GM19238 (cell line): ENCODE results near the gene MBD2.

Source experiments
- DNase-seq: peaks from one replicate; pipeline ENCODE4 v3.0.0; 2011; ENCODE audit warnings: low spot score; ENCODE audit not compliant: insufficient read length

The MBD2 gene

DNA sequence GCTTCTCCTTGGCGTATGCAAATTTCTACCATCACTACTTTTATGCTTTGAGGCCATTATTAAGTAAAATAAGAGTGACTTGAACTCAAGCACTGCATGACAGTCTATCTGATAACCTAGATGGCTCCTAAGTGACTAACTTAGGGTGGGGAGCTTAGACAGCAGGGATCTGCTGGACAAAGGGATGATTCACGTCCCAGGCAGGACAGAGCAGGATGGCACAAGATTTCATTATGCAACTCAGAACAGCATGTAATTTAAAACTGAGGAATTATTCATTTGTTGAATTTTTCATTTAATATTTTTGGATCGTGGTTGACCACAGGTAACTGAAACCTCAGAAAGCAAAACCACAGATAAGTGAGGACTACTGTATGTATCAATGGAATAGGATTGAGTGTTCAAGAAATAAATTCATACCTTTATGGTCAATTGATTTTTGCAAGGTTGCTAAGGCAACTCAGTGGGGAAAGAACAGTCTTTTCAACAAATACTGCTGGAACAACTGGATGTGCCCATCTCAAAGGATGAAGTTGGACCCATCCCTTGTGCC is 115.3 kb downstream of the MBD2 start:
- DNase-seq = no peak

GRCh38 chr18:54102123-54102522 is 122.3 kb downstream of the MBD2 start:
- DNase-seq = no peak
